CD14-positive monocyte (primary cell): ENCODE data around the gene NAT14. TPM values are rescaled to one million over a fixed set of nuclear protein-coding genes. Genes with fewer than 3 reads are reported as not detected.

Experiments used
- DNase-seq, 3 donors: peaks; one replicate each; pipeline ENCODE4 v3.0.0-alpha.2; 2011 to 2022
- H2AFZ ChIP-seq: 2 replicates; pipeline ENCODE4 v1.6.0; 2012; ENCODE audit warnings: mild to moderate bottlenecking, low read depth, low read length, inconsistent platforms; ENCODE audit not compliant: insufficient read depth, poor library complexity, severe bottlenecking
- H3K27ac ChIP-seq, 2 donors: 1 replicate in 1 of 2; 2 replicates in 1 of 2; pipeline ENCODE4 v1.5.1; 2012 to 2013; ENCODE audit warnings: low read length in 2 of 2, control low read depth in 1 of 2, inconsistent platforms in 1 of 2, low read depth in 1 of 2, mild to moderate bottlenecking in 1 of 2
- H3K27me3 ChIP-seq, 2 donors: one replicate each; pipeline versions ENCODE4 v1.6.0 to v1.6.1; 2011 to 2013; ENCODE audit warnings: low read length in 2 of 2; ENCODE audit not compliant: control insufficient read depth in 2 of 2, insufficient read depth in 2 of 2
- H3K36me3 ChIP-seq, 2 donors: replicated peaks in 1 of 2; 1 replicate in 1 of 2; 2 replicates in 1 of 2; pipeline versions ENCODE4 v1.5.1 to v1.6.1; 2012 to 2013; ENCODE audit warnings: low read length in 2 of 2, control low read depth in 1 of 2, inconsistent platforms in 1 of 2, mild to moderate bottlenecking in 1 of 2; ENCODE audit not compliant: insufficient read depth in 2 of 2, control insufficient read depth in 1 of 2
- H3K4me1 ChIP-seq, 2 donors: 1 replicate in 1 of 2; 2 replicates in 1 of 2; pipeline versions ENCODE4 v1.5.1 to v1.6.1; 2012 to 2013; ENCODE audit warnings: low read length in 2 of 2, control low read depth in 1 of 2, inconsistent platforms in 1 of 2, mild to moderate bottlenecking in 1 of 2, moderate library complexity in 1 of 2; ENCODE audit not compliant: insufficient read depth in 2 of 2, control insufficient read depth in 1 of 2
- H3K4me2 ChIP-seq: replicated peaks from 2 replicates; pipeline ENCODE3; 2012; ENCODE audit warnings: low read length, moderate library complexity, mild to moderate bottlenecking; ENCODE audit not compliant: poor library complexity, severe bottlenecking; ENCODE audit errors: extremely low read depth
- H3K4me3 ChIP-seq, 3 experiments: fragments of 200-600 bp in 1 of 3; sonication (generic) in 1 of 3; replicated peaks in 1 of 3; 1 replicate in 2 of 3; 2 replicates in 1 of 3; pipeline ENCODE4 v1.5.1; 2011 to 2013; ENCODE audit warnings: low read length in 3 of 3, mild to moderate bottlenecking in 3 of 3, control low read depth in 2 of 3, low read depth in 2 of 3, inconsistent platforms in 1 of 3, moderate library complexity in 1 of 3
- H3K79me2 ChIP-seq: 2 replicates; pipeline ENCODE4 v1.6.0; 2012; ENCODE audit warnings: mild to moderate bottlenecking, control low read depth, inconsistent platforms, low read length, moderate library complexity; ENCODE audit not compliant: insufficient read depth
- H3K9ac ChIP-seq: 2 replicates; pipeline ENCODE4 v1.6.0; 2017; ENCODE audit warnings: low read length, mild to moderate bottlenecking; ENCODE audit not compliant: insufficient read depth, poor library complexity, severe bottlenecking
- H3K9me3 ChIP-seq, 2 donors: replicated peaks in 1 of 2; 1 replicate in 1 of 2; 2 replicates in 1 of 2; pipeline versions ENCODE4 v1.5.1 to v1.6.1; 2012 to 2013; ENCODE audit warnings: low read length in 2 of 2, control low read depth in 1 of 2; ENCODE audit not compliant: control insufficient read depth in 1 of 2, insufficient read depth in 1 of 2
- H4K20me1 ChIP-seq: 2 replicates; pipeline ENCODE4 v1.6.0; 2012; ENCODE audit warnings: mild to moderate bottlenecking, low read length, control low read depth, moderate library complexity; ENCODE audit not compliant: insufficient read depth
- H3K27ac Mint-ChIP-seq, 7 donors: one replicate each; pipeline ENCODE4 v1.8.0; 2020; ENCODE audit warnings: mild to moderate bottlenecking in 7 of 7, mixed read lengths in 7 of 7, moderate library complexity in 6 of 7, inconsistent platforms in 2 of 7
- H3K27me3 Mint-ChIP-seq, 3 donors: one replicate each; pipeline ENCODE4 v1.8.0; 2021 to 2022; ENCODE audit warnings: low read depth in 3 of 3, mild to moderate bottlenecking in 3 of 3, mixed read lengths in 3 of 3, moderate library complexity in 3 of 3, inconsistent platforms in 1 of 3
- H3K36me3 Mint-ChIP-seq, 2 donors: one replicate each; pipeline ENCODE4 v1.8.0; 2020; ENCODE audit warnings: mixed read lengths in 2 of 2, inconsistent platforms in 1 of 2, mild to moderate bottlenecking in 1 of 2
- H3K4me1 Mint-ChIP-seq: one replicate; pipeline ENCODE4 v1.8.0; 2020; ENCODE audit warnings: mild to moderate bottlenecking, mixed read lengths
- H3K4me3 Mint-ChIP-seq, 2 donors: one replicate each; pipeline ENCODE4 v1.8.0; 2020; ENCODE audit warnings: mild to moderate bottlenecking in 2 of 2, mixed read lengths in 2 of 2, moderate library complexity in 1 of 2
- H3K9me3 Mint-ChIP-seq, 7 donors: one replicate each; pipeline ENCODE4 v1.8.0; 2020 to 2022; ENCODE audit warnings: mixed read lengths in 7 of 7, mild to moderate bottlenecking in 6 of 7, moderate library complexity in 6 of 7, inconsistent platforms in 2 of 7
- CTCF ChIP-seq: fragments of 200-600 bp; IDR thresholded peaks from one replicate; pipeline ENCODE4 v1.8.0; 2022; ENCODE audit warnings: antibody characterized with exemption, mild to moderate bottlenecking
- WGBS: methylation state at CpG from one replicate; pipeline ENCODE4 v1.1.5; 2013; ENCODE audit warnings: missing lambda C conversion rate; ENCODE audit not compliant: insufficient coverage; 5-methylcytosine and 5-hydroxymethylcytosine counted together
- intact Hi-C, 2 donors: fragments of 100-400 bp; cut with micrococcal nuclease; formaldehyde crosslinking; loops; one replicate each; pipeline versions ENCODE4 v1.15.0 to v1.15.1; 2023
- polyA plus RNA-seq, 3 donors: library from polyadenylated mRNA; depleted of rRNA in 1 of 3; unstranded in 2 of 3; stranded (reverse) in 1 of 3; fragments of 300-500 nt in 2 of 3; fragments of >200 nt in 1 of 3; fragmentation: Illumina TruSeq in 2 of 3; gene quantifications; 1 replicate in 2 of 3; 2 replicates in 1 of 3; pipeline ENCODE4 v1.2.3, GENCODE V29; 2012 to 2021

NAT14 gene
- polyA plus RNA-seq, 3 donors = 1.5 to 2.2 (median 1.9) TPM

GRCh38 chr19:55519451-55520311 lies 34.7 kb downstream of the NAT14 start:
- Histone ChIP-seq H3K9me3 (no peaks in the 10 kb centered on the region), H3K79me2 (no peaks in the 10 kb centered on the region), H3K4me3 (no peak overlapping the region), H4K20me1 (no peaks in the 10 kb centered on the region), H3K9ac (no peak overlapping the region), H3K27me3 (no peaks in the 10 kb centered on the region), H2AFZ (no peak overlapping the region), H3K36me3 (no peaks in the 10 kb centered on the region), H3K4me1 (peaks cover 4 to 11% of the 10 kb centered on the region in 2 donors), H3K4me2 (no peak overlapping the region), H3K27ac (no peak overlapping the region)
- TF ChIP-seq CTCF = no peak
- WGBS = 88% methylated on average over 6 of the region's 10 CpGs
- H3K9me3 Mint-ChIP-seq = no peaks in the 10 kb centered on the region
- H3K4me3 Mint-ChIP-seq = no peak overlapping the region
- H3K27ac Mint-ChIP-seq = no peak overlapping the region
- H3K36me3 Mint-ChIP-seq = no peaks in the 10 kb centered on the region
- peak; percentile 25 to 73 (median 31) for DNase-seq
- intact Hi-C loops = loop anchor here (5.0 kb wide), 2 partner anchors 88 to 113 kb away; partner anchors contain the start of gene ZNF865 (in 1 of the 2)
- peaks cover 2 to 6% (median 4%) of the 10 kb centered on the region in 3 donors for H3K27me3 Mint-ChIP-seq
- peaks cover 3% of the 10 kb centered on the region for H3K4me1 Mint-ChIP-seq

- intact Hi-C loops = no loop called here
- TF ChIP-seq CTCF = no peak
- Mint-ChIP-seq H3K9me3 (no peaks in the 10 kb centered on the region), H3K4me3 (no peak overlapping the region), H3K27me3 (peaks cover 1 to 4% (median 4%) of the 10 kb centered on the region in 3 donors), H3K36me3 (no peaks in the 10 kb centered on the region), H3K4me1 (peaks cover 3% of the 10 kb centered on the region), H3K27ac (no peak overlapping the region)
- Histone ChIP-seq H3K27ac (no peak overlapping the region), H2AFZ (no peak overlapping the region), H3K79me2 (no peaks in the 10 kb centered on the region), H3K36me3 (no peaks in the 10 kb centered on the region), H3K27me3 (no peaks in the 10 kb centered on the region), H3K9me3 (no peaks in the 10 kb centered on the region), H3K9ac (no peak overlapping the region), H3K4me2 (no peak overlapping the region), H4K20me1 (no peaks in the 10 kb centered on the region), H3K4me3 (no peak overlapping the region), H3K4me1 (peaks cover 4 to 11% of the 10 kb centered on the region in 2 donors)
- no peak for DNase-seq
- WGBS = 90% methylated on average over 9 of the region's 14 CpGs
Observed at GRCh38 chr19:55520691-55521292, 35.8 kb downstream of the NAT14 start.
